Measurements from ENCODE around the gene LRP1B. TPM values are rescaled to one million over a fixed set of nuclear protein-coding genes. Genes with fewer than 3 reads are reported as not detected.

Gene LRP1B
- total and polyA plus RNA-seq, 2 donors (not counting 1 experiment from before 2014, with no cell fraction given) = not detected

DNA sequence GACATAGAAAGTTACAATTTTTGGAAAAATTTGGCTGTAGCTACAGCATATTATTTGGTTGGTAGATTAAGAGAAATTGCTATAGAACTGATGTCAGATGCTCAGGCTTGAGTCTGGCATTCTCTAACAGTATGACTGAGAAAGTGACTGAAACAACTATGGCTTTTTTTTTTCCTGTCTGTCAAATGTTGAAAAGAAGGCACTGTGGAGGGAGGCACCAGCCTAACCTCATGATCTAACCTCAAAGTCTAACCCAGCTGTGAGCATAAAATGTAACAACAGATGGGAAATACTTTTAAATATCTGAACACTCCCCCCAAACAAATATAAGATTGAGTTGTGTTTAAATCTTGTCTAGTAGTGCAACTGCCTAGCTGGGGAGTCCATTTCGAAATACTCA is 629.1 kb downstream of the LRP1B start:
- Histone ChIP-seq H4K20me1 (ENCODE audit: control insufficient read depth, insufficient read depth, low read length, poor library complexity, severe bottlenecking) (no peaks in the 10 kb centered on the region), H3K9ac (ENCODE audit: low read length) (no peak overlapping the region), H3K4me3 (ENCODE audit: control extremely low read depth in 1 of 5, extremely low read depth in 1 of 5, insufficient read depth in 1 of 5, low read depth in 2 of 5, low read length in 4 of 5) (no peak overlapping the region), H3K4me2 (replicated peaks; ENCODE audit: low read depth, low read length, poor library complexity, severe bottlenecking) (no peak overlapping the region), H3K79me2 (ENCODE audit: control insufficient read depth, insufficient read depth, low read length) (no peaks in the 10 kb centered on the region), H3K27ac (ENCODE audit: low read length in 2 of 2) (no peak overlapping the region), H3K36me3 (replicated peaks in 1 of 2; ENCODE audit: control extremely low read depth in 1 of 2, control insufficient read depth in 1 of 2, extremely low read depth in 1 of 2, insufficient read depth in 2 of 2, low read length in 1 of 2) (no peaks in the 10 kb centered on the region), H3K4me1 (ENCODE audit: control insufficient read depth in 2 of 2, insufficient read depth in 2 of 2, low read length in 2 of 2) (peaks cover 0 to 5% of the 10 kb centered on the region in 2 donors), H3K27me3 (replicated peaks in 1 of 4; ENCODE audit: control extremely low read depth in 1 of 4, control insufficient read depth in 3 of 4, insufficient read depth in 4 of 4, low read length in 3 of 4) (no peaks in the 10 kb centered on the region), H3K9me3 (ENCODE audit: control extremely low read depth in 1 of 3, control insufficient read depth in 2 of 3, insufficient read depth in 1 of 3, low read length in 2 of 3) (no peaks in the 10 kb centered on the region), H2AFZ (ENCODE audit: insufficient read depth, low read depth, low read length, poor library complexity, severe bottlenecking) (no peak overlapping the region)
- intact Hi-C loops (cut with micrococcal nuclease) = no loop called here
- ATAC-seq (ENCODE audit: low read depth) (no peak), DNase-seq (no peak)
- Mint-ChIP-seq H3K27ac (no peak overlapping the region), H3K27me3 (no peaks in the 10 kb centered on the region), H3K4me1 (peaks cover 6% of the 10 kb centered on the region), H3K9me3 (ENCODE audit: insufficient read depth) (no peaks in the 10 kb centered on the region), H3K4me3 (no peak overlapping the region)
- no CpG with 5 or more reads among the region's 1 CpG for WGBS (ENCODE audit: insufficient coverage)
- POLR2A ChIA-PET = no interaction called here
- no peak for TF ChIP-seq EZH2 (IDR thresholded peaks at IDR 0.05; ENCODE audit: borderline replicate concordance, insufficient read depth, low read depth, low read length, poor library complexity, severe bottlenecking)
- TF ChIP-seq, protein P1, sequence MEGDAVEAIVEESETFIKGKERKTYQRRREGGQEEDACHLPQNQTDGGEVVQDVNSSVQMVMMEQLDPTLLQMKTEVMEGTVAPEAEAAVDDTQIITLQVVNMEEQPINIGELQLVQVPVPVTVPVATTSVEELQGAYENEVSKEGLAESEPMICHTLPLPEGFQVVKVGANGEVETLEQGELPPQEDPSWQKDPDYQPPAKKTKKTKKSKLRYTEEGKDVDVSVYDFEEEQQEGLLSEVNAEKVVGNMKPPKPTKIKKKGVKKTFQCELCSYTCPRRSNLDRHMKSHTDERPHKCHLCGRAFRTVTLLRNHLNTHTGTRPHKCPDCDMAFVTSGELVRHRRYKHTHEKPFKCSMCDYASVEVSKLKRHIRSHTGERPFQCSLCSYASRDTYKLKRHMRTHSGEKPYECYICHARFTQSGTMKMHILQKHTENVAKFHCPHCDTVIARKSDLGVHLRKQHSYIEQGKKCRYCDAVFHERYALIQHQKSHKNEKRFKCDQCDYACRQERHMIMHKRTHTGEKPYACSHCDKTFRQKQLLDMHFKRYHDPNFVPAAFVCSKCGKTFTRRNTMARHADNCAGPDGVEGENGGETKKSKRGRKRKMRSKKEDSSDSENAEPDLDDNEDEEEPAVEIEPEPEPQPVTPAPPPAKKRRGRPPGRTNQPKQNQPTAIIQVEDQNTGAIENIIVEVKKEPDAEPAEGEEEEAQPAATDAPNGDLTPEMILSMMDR (IDR thresholded peaks at IDR 0.05) = no peak
- CTCF ChIA-PET = no interaction called here

DNA sequence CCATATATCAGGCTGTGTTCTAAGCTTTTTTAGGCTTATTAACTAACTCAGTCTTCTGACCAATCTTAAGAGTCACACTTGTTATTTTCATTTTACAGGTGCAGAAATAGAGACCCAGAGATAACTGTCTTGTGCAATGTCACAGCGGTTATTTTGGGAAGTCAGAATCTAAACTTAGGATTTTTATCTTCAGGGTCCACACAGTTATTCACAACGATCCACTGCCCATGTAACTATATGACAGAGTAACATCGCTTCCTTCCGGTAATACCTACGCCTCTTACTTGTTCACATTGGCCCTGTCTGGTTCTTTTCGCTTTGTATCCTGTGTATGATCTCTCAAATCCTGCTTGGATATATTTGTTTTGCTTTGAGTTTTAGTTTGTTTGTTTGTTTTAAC is 631.7 kb downstream of the LRP1B start:
- Mint-ChIP-seq H3K4me3 (no peak overlapping the region), H3K4me1 (peaks cover 6% of the 10 kb centered on the region), H3K27ac (no peak overlapping the region), H3K27me3 (no peaks in the 10 kb centered on the region), H3K9me3 (ENCODE audit: insufficient read depth) (no peaks in the 10 kb centered on the region)
- Histone ChIP-seq H4K20me1 (ENCODE audit: control insufficient read depth, insufficient read depth, low read length, poor library complexity, severe bottlenecking) (no peaks in the 10 kb centered on the region), H3K4me1 (ENCODE audit: control insufficient read depth in 2 of 2, insufficient read depth in 2 of 2, low read length in 2 of 2) (peaks cover 0 to 5% of the 10 kb centered on the region in 2 donors), H3K36me3 (replicated peaks in 1 of 2; ENCODE audit: control extremely low read depth in 1 of 2, control insufficient read depth in 1 of 2, extremely low read depth in 1 of 2, insufficient read depth in 2 of 2, low read length in 1 of 2) (no peaks in the 10 kb centered on the region), H3K9ac (ENCODE audit: low read length) (no peak overlapping the region), H3K9me3 (ENCODE audit: control extremely low read depth in 1 of 3, control insufficient read depth in 2 of 3, insufficient read depth in 1 of 3, low read length in 2 of 3) (no peaks in the 10 kb centered on the region), H2AFZ (ENCODE audit: insufficient read depth, low read depth, low read length, poor library complexity, severe bottlenecking) (no peak overlapping the region), H3K4me2 (replicated peaks; ENCODE audit: low read depth, low read length, poor library complexity, severe bottlenecking) (no peak overlapping the region), H3K79me2 (ENCODE audit: control insufficient read depth, insufficient read depth, low read length) (no peaks in the 10 kb centered on the region), H3K27ac (ENCODE audit: low read length in 2 of 2) (no peak overlapping the region), H3K4me3 (ENCODE audit: control extremely low read depth in 1 of 5, extremely low read depth in 1 of 5, insufficient read depth in 1 of 5, low read depth in 2 of 5, low read length in 4 of 5) (no peak overlapping the region), H3K27me3 (replicated peaks in 1 of 4; ENCODE audit: control extremely low read depth in 1 of 4, control insufficient read depth in 3 of 4, insufficient read depth in 4 of 4, low read length in 3 of 4) (no peaks in the 10 kb centered on the region)
- 62% methylated on average over 3 of the region's 6 CpGs for WGBS (ENCODE audit: insufficient coverage)
- intact Hi-C loops (cut with micrococcal nuclease) = no loop called here
- TF ChIP-seq, protein P1 (IDR thresholded peaks at IDR 0.05) = no peak
- TF ChIP-seq EZH2 (IDR thresholded peaks at IDR 0.05; ENCODE audit: borderline replicate concordance, insufficient read depth, low read depth, low read length, poor library complexity, severe bottlenecking) = no peak
- ATAC-seq (ENCODE audit: low read depth) = no peak
- ChIA-PET CTCF (no interaction called here), POLR2A (no interaction called here)
- no peak for DNase-seq
